ENCODE measurements around the gene TMEM234. TPM values are rescaled to one million over a fixed set of nuclear protein-coding genes. Genes with fewer than 3 reads are reported as not detected.

The TMEM234 gene
- total RNA-seq, 1 donor from 2014 or later, result 22.5 TPM

DNA sequence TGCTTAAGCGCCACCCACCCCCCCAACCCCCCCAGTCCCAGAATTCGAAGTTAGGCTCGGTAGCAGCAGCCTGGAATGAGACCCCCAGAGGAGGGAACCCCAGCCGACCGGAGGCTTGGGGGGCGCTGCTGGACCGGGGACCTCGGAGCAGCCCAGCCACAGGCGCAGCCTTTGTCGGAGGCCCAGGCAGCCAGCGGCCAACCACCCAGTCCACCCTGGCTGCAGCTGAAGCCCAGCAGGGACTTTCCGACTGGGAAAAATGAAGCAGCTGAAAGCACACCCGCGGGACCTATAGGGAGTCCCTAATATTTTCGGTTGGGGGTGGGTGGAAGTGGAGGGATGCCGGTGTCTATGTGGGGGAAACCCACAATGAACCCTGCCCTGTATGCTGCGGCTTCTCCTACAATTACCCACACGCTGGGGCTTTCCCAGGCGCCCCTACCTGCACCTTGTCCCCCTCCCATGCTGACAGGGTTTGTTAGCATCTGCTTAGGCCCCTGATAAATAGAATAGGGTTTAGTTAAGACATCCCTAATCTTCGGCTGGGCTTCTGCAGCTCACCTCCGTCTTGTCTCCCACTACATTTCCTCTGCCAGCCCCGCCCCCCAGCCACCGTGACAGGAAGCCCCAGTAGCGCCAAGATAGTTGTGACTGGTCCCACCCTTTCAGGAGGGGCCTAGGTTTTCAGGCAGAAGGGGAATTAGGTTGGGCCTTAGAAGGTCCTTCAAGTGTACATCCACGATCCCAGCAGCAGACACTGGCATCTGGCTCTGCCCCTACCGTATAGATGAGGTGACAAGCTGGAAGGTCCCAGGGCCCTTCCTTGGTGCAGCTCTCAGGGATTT lies 20.9 kb downstream of the TMEM234 start:
- TF ChIP-seq, protein P1, sequence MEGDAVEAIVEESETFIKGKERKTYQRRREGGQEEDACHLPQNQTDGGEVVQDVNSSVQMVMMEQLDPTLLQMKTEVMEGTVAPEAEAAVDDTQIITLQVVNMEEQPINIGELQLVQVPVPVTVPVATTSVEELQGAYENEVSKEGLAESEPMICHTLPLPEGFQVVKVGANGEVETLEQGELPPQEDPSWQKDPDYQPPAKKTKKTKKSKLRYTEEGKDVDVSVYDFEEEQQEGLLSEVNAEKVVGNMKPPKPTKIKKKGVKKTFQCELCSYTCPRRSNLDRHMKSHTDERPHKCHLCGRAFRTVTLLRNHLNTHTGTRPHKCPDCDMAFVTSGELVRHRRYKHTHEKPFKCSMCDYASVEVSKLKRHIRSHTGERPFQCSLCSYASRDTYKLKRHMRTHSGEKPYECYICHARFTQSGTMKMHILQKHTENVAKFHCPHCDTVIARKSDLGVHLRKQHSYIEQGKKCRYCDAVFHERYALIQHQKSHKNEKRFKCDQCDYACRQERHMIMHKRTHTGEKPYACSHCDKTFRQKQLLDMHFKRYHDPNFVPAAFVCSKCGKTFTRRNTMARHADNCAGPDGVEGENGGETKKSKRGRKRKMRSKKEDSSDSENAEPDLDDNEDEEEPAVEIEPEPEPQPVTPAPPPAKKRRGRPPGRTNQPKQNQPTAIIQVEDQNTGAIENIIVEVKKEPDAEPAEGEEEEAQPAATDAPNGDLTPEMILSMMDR (conservative IDR thresholded peaks at IDR 0.05), result no peak
- H3K27ac Mint-ChIP-seq (ENCODE audit: unreplicated experiment), result no peak overlapping the region

DNA sequence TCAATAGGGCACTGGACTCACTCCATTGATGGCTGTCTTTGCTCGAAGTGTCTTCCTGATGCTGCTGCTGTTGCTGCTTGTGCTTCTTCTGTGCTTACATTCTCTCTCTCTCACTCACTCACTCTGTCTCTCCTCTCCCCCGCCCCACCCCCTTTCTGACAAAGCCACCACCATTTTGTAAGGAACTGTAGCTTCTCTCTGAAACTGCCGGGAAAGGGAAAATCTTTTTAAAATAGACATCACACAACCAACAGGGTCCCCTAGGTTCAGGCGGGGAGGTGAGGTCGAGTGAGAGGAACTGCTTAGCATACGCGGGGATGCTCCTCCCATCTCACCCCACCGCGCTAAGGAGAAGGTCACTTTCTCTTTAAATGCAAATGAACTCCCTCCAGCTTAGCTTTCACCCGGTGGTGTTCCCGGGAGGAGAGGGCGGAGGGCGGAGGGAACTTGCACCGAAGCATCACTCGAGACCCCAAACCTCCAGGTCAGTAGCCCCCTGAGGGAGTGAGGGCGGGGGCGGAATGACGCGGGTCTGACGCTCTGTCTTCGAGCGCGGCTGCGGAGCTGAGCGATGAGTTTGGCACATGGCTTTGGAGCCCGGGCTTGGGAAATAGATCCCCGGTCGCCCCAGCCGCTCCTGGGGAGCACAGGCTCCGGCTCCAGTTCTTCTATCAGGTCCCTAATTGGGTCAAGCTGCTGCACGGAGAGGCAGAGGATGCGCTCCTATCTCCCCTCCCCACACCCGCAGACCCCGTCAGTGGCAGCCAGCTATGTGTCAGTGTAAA lies 21.7 kb downstream of the TMEM234 start, which contains the start of gene CCDC28B:
CCDC28B (plus strand) TSS at position 370 of the 785 bp plus-strand sequence. CDS start 1,341 bp downstream, outside the sequence.
- Mint-ChIP-seq H3K4me1 (peaks cover 47% of the 10 kb centered on the region), H3K27me3 (ENCODE audit: low read depth) (peaks cover 3% of the 10 kb centered on the region), H3K4me3 (peak within 1 kb of the TSS; percentile 92), H3K27ac (ENCODE audit: unreplicated experiment) (peak within 1 kb of the TSS; percentile 98), H3K36me3 (ENCODE audit: low read depth) (peaks cover 6% of the 10 kb centered on the region), H3K9me3 (no peaks in the 10 kb centered on the region)
- TF ChIP-seq, protein P1 (conservative IDR thresholded peaks at IDR 0.05), result no peak
- DNase-seq (ENCODE audit: low read depth, low spot score), result peak; percentile 66

More for the DNA sequence above, 20.9 kb downstream of the TMEM234 start:
- peaks cover 3% of the 10 kb centered on the region for H3K27me3 Mint-ChIP-seq (ENCODE audit: low read depth)
- H3K9me3 Mint-ChIP-seq, result no peaks in the 10 kb centered on the region
- DNase-seq (ENCODE audit: low read depth, low spot score), result peak; percentile 39
- H3K4me1 Mint-ChIP-seq, result peaks cover 52% of the 10 kb centered on the region
- H3K4me3 Mint-ChIP-seq, result peak overlapping the region; percentile 92
- H3K36me3 Mint-ChIP-seq (ENCODE audit: low read depth), result peaks cover 6% of the 10 kb centered on the region

DNA sequence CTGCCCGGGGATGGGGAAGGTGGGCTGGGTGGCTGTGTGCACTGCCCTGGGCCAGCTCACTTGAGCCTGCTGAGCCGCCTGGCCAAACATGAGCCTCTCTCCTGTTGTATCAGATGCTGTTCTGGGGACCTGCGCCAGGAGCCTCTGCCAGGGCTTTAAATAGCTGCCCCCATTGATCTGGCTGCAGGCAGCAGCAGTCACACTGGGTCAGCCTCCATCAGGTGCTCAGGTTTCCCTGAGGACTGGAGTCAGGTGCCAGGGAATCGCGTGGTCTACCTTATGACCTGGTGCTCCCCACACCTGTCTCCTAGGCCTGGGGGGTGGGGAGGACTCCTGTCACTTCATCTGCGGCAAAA lies 22.5 kb downstream of the TMEM234 start:
- no peak for DNase-seq (ENCODE audit: low read depth, low spot score)
- H3K4me3 Mint-ChIP-seq, result peak overlapping the region; percentile 92
- H3K27me3 Mint-ChIP-seq (ENCODE audit: low read depth), result peaks cover 3% of the 10 kb centered on the region

DNA sequence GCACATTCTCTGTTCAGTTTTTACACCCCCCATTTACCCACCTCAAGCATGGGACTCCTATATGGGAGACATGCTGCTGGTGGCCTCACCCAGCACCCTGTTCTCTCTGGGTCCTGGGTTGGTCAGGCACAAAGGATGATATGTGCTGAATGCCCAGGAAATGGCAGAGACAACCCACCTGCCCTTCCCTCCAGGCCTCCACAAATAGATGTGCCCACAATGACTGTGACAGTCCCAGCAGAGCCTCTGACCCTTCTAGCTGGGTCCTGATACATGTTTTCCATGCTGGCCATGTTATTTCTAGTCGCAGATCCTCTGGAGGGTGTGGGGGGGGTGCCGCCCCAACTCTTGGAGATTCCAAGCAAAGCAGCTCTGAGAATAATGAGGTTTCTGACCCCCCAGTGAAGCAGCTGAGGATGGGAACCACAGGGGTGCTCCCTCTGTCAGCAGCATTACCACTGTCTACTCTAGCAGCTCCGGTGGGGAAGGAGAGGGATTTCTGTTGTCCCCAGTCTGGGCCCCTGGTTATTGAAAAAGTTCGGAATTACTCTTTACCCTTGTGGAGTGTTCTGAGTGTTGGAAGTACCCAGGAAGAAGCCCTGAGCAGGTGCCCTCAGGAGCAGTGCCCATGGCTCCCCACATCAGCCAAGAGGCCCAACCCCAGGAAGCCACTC lies 23.0 kb downstream of the TMEM234 start:
- peak overlapping the region; percentile 67 for H3K27ac Mint-ChIP-seq (ENCODE audit: unreplicated experiment)
- TF ChIP-seq, protein P1 (conservative IDR thresholded peaks at IDR 0.05), result no peak
- H3K27me3 Mint-ChIP-seq (ENCODE audit: low read depth), result peaks cover 3% of the 10 kb centered on the region
- H3K36me3 Mint-ChIP-seq (ENCODE audit: low read depth), result peaks cover 8% of the 10 kb centered on the region
- H3K4me1 Mint-ChIP-seq, result peaks cover 43% of the 10 kb centered on the region
- peak overlapping the region; percentile 50 for H3K4me3 Mint-ChIP-seq
- H3K9me3 Mint-ChIP-seq, result no peaks in the 10 kb centered on the region
- DNase-seq (ENCODE audit: low read depth, low spot score), result no peak

More for the DNA sequence above, 22.5 kb downstream of the TMEM234 start:
- Mint-ChIP-seq H3K4me1 (peaks cover 45% of the 10 kb centered on the region), H3K27ac (ENCODE audit: unreplicated experiment) (no peak overlapping the region), H3K9me3 (no peaks in the 10 kb centered on the region), H3K36me3 (ENCODE audit: low read depth) (peaks cover 6% of the 10 kb centered on the region)
- TF ChIP-seq, protein P1 (conservative IDR thresholded peaks at IDR 0.05), result no peak
